HG03045 (cell line): Measurements from ENCODE around the gene ZNRF1.

ENCODE experiments used
- ATAC-seq: cut with Tn5 transposase; IDR thresholded peaks from one replicate; pipeline ENCODE4 v1.9.1; 2021; ENCODE audit warnings: mild to moderate bottlenecking, moderate library complexity; ENCODE audit not compliant: unreplicated experiment

Gene ZNRF1

DNA sequence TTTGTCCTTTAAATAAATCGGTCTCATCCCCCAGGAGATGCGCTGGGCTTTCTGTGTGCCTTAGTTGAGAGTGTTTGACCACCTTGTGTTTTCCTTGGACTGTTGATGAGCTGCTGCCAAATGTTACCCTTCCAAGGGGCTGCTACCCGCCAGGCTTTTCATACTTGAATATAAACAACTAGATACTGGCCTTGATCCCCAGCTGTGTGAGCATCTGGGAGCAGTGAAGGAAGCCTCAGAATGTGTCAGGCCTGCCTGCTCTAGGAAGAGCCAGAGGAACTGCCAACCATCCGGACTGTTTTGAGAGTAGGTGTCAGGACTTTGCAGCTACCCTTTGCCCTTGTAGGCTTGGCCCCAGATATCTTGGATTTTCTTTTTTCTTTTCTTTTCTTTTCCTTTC, 60.0 kb downstream of the ZNRF1 start:
- no peak for ATAC-seq

DNA sequence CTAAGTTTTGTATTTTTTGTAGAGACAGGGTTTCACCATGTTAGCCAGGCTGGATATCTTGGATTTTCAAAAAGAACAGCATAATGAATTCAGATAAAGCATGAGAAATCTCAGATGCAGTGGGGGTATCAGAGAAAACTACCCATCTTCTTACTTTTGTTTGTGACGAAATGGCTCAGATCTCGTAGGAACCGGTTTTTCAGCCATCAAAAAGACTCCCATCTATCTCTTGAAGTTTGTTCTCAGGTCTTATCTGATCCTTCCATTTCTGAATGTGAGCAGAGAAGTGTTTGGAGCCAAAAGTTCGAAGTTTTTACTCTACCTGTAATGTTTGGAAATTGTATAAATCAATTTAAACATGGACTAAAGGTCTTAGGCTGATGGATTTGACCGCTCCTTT, 60.6 kb downstream of the ZNRF1 start:
- no peak for ATAC-seq

DNA sequence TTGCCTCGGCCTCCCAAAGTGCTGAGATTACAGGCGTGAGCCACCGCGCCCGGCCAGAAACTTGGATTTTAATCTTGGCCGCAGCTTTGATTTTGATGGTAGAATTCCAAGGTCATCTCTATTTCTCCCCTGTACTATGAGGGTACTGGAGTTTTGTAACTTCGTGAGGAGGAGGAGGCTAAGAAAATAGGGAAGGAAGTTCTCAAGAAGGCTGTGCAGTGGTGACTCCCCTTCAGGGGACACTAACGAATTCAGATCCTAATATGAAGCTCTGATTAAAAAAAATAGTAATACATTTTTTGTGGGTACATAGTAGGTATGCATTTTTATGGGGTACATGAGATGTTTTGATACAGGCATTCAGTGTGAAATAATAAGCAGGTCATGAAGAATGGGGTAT, 61.9 kb downstream of the ZNRF1 start:
- no peak for ATAC-seq

DNA sequence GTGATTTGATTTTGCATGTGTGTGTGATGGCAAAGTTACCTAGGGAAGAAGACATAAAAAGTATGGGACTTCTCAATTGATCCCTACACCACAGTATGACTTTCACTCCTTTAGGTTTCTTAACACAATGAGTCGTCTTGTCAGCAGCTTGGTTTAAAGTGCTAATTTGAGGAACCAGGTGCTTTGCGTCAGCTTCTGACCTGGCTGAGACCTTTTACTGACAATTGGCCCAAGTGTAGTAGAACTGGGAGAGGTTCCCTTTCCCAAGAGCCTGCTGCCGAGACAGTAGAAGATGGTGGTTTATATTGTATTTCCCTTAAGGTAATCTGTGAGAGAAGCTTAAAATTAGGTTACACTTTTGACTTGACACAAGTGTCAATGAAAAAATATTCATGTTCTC, 62.8 kb downstream of the ZNRF1 start:
- no peak for ATAC-seq

DNA sequence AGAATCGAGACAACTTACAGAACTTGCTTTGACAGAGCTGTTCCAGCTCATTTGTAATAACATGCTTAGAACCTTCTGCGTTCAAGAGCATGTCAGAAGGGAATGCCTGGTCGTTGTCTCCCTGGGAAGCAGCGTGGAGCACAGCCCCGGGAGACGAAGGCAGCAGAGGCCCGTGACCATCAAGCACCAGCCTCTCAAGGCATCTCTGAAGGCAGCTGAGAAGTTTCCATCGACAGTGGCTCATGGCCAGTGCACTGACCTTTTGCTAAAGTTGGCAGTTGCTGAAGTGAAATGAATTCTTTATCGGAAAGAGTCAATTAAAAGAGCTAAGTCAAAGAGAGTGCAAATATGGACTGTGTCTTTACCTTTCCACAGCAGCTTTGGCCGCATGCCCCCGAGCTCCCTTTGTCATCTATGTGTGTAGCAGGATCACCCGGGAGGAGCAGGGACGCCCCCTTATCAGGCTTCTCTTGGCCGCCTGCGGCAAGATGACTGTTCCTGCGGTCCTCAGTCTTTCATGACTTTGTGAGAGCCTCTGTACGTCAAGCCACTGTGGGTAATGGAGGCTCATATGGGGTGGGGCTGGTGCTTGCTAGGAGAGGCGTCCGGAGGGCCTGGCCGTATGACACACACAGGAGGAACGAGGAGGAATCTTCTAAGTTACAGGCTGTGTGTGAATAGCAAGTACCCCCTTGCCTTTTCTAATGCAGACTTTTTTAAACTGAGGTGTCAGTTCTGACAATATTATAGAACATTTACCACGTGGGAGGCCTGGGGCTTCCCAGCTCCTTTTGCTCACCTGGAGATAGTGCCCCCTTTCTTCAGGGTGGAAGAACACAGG, 63.5 kb downstream of the ZNRF1 start:
- ATAC-seq, result no peak

DNA sequence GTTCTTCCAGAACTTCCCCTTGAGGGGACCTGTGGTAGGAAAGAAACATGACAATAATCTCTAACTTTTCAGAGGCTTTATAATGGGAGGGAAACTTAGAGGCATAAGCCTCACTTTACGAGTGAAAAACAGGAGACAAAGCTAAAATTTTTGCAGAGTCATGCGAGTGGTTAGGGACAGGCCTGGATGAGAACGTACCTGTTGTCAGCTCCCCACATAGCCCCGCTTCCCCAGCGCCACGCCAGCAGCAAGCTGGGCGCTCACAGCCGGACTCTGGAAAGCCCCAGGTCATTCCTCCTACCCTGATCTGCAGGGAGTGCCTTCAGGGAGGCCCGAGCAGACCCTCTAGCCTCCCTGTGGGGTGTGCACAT, 64.1 kb downstream of the ZNRF1 start:
- ATAC-seq, result no peak

DNA sequence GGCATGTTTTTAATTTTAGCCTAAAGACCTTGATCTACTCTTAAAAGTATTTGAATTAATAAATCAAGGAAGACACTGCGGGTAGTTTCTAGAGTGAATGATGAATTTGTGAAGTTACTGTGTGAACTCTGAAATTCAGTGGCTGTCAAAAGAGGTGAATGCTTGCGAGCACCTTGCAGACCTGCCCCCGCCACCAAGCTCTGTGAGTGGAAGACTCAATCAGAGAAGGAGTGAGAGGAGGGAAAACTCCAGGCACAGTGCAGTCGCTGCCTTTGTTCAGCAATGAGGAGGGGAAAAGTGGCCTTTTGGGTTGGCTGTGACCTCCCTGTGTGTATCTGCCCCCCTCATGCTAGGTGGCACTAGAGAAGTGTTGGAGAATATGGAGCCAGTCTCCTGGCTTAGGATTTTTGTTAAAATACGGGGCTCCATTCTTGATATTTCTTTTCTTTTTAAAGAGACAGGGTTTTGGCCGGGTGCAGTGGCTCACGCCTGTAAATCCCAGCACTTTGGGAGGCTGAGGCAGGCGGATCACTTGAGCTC, 64.8 kb downstream of the ZNRF1 start:
- ATAC-seq, result no peak

DNA sequence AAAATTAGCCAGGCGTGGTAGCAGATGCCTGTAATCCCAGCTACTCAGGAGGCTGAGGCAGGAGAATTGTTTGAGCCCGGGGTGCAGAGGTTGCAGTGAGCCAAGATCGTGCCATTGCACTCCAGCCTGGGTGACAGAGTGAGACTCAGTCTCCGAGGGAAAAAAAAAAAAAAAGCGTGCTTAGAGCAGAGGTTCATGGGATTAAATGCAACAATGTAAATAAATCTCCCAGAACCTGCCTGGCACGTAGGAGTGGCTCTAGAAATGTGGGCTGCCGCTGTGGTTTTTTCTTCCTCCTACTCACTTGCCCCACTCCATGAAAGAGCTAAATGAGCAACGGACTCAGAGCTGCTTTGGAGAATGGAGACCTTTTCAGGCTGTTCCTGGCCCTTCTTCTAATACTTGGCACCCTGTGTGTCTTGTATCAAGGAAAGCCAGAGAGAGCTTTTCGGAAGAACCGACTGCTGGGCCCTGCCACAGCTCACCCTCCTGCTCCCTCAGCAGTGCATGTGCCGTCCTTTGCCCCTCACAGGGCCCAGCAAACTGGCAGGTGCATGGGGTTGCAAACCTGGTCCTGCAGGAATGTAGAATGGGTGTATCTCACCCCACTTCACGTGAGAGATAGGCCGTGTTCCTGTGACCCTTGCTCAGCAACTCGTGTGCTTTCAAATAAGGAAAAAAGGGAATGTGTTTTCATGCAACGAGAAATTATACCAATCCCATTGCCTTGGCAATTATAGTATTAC, 65.8 kb downstream of the ZNRF1 start:
- ATAC-seq, result no peak

DNA sequence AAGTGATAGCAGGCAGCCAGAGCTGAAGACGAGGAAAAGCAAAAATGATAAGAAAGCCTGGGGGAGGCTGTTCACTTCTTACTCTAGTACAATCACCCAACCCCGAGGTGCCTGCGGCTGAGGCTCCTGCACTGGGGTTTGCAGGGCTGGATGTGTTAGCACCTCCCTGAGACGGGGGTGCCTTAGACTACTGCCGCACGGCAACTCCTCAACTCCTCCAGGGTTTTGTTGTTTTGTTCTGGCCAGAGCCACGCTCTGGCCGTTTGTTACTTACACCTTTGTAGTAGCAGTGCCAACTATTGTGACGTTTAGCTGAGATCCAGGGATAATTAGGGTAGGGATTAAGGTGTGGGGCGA, 66.3 kb downstream of the ZNRF1 start:
- ATAC-seq, result no peak

DNA sequence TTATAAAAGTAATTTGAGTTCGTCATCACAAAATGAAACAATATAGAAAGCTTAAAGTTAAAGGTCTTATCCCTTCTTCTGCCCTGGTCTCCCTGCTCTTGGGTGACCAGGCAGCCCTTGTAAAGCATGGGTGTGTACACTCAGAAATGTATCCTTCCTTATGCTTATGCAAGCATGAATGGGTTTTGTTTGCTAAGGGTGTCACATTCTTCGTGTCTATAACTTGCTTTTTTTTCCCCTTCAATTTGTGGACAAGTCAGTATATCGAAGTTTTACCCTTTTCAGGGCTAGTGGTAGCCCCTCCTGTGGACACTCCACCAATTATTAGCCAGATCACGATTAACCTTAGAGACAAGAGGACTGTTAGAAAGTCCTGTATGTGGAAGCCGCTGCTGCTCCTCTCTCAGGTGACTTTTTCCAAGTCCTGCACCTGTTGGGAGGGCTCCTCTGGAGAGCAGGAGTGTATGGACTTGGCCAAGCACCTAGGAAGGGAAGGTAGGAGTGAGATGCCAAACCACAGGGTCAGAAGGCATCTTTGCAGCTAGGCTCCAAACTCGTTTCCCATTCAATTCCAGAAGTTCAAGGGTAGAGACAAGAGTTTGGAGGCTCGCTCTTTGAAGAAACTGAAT, 66.8 kb downstream of the ZNRF1 start:
- no peak for ATAC-seq

DNA sequence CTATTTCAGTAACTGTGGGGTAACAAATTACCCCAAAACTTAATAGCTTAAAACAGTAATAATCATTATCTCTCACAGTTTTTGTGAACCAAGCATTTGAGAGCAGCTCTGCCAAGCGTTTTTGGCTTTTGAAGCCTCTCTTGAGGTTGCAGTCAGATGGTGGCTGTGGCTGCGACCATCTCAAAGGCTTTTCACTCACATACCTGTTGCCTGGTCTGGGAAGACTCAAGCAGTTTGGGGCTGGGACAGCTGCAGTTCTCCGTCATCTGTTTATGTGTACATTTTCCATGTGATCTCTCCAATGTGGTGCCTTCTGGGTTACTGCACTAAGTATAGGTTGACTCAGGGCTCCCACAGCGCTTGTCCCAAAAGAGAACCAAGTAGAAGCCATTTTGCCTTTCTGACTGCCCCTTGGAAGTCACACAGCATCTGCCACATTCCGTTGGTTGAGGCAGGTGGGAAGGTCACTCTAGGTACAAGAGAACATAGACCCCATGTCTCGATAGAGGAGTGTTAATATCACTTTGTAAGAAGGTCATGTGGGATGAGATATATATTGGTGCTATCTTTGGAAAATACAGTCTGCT, 68.1 kb downstream of the ZNRF1 start:
- no peak for ATAC-seq

DNA sequence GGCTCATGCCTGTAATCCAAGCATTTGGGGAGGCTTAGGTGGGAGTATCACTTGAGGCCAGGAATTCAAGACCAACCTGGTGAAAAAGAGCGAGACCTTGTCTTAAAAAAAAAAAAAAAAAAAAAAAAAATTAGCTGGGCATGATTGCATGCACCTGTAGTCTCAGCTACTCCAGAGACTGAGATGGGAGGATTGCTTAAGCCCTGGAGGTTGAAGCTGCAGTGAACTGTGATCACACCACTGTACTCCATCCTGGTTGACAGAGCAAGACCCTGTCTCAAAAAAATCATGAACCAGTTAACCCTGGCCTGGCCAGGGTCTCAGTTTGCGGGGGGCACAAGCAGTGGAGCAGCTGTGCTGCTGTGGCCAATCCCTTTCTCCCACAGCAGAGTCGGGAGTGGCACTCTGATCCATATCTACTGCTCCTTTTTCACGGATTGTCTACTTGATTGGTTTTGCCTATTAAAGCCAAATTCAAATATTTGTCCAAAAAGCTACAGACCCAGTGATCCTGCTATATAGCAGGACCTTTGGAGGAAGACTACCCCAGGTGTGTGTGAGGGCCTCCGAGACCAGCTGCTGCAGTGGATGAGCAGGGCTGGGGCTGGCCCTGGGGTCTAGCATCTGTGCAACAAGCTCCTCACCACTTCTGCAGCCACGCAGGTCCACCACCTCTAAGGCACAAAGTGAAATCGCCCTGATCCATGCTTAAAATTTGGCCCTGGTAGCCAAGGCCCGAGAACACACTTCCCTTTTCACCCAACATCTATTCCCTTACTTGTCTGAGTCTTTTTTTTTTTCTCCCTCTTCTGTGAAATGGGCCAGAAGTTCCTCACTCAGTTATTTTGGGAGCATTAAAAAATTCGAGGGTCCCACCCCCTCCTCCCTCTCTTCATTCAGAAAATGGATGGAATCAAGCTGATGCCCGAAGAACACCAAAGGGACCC, 69.5 kb downstream of the ZNRF1 start:
- ATAC-seq, result no peak

DNA sequence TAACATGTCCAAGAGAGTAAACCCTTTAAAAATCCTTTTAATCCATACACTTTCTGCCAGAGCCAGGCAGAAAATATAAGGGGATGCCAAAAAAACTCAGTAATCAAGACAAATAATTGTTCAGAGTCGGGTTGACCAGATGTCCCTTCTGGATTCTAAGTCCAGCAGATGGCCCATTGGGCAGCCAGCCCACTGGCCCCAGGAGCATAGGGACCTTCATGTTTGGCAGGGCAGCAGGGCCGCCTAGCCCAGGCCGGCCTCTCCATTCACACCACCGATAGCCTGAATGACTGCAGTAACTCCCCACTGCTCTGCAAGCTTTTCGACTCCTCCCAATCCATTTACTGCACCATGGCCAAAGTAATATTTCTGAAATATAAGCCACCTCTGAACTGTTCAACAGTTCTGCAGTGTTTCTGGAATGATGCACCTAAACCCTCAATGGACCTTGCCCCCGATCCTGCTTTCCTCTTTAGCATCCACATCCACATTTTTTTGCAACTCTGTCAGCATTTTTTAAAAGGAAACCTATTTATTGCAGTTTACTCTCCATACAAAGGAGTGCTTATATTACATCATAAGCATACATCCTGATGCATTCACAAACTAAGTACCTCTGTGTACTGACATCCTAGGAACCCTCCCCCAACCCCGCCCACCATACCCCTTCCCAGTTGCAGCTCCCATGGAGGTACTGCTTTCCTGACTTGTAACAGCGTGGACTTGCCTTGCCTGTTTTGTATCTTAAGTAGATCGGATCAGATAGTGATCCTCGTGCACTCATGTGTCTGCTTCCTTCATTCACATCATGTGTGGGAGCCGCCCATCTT, 71.4 kb downstream of the ZNRF1 start:
- no peak for ATAC-seq

DNA sequence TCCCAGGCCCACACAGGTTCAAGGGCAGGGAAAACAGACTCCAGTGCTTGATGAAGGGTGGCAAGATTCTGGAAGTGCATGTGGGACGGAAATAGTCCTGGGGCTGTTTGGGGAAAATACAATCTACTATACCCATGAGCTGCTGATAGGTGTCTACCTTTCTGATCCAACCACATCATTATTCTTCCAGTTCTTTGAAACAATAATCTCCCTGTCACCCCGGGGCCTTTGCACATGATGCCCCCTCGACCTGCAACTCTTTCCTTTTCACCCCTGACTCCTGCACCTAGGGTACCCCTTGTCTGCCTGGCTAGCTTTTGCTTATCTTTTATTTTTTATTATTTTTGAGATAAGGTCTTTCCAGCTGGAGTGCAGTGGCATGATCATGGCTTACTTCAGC, 72.8 kb downstream of the ZNRF1 start:
- ATAC-seq, result no peak

DNA sequence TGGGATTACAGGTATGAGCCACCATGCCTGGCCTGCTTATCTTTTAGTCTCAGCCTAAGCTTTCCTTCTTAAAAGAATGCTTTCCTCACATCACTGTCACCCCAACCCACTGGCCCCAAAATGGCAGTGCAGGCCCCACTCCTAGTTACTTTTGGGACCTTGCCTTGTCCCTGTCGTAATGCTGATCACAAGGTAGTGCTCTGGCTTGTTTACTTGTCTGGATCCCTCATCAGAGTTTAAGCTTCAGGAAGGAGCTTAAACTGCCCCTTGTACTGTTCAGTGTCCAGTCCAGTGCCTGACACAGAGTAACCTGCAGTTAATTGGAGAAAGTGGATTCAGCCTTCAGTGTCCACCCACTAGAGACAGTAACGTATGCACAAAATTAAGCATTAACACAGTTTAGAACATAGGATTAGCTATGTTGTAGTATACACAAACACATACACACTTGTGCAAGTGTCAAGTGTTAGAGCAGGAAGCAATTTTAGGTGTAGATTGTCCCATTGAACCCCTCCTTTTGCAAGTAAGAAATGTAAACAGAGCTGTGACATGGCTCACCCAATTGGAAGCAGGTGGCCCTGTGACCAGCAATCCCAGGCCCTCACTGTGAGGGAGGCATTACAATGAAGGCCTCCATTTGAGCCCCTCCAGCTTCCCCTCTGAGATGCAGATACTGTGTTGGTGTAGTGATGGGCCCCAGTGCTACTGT, 73.6 kb downstream of the ZNRF1 start:
- no peak for ATAC-seq

DNA sequence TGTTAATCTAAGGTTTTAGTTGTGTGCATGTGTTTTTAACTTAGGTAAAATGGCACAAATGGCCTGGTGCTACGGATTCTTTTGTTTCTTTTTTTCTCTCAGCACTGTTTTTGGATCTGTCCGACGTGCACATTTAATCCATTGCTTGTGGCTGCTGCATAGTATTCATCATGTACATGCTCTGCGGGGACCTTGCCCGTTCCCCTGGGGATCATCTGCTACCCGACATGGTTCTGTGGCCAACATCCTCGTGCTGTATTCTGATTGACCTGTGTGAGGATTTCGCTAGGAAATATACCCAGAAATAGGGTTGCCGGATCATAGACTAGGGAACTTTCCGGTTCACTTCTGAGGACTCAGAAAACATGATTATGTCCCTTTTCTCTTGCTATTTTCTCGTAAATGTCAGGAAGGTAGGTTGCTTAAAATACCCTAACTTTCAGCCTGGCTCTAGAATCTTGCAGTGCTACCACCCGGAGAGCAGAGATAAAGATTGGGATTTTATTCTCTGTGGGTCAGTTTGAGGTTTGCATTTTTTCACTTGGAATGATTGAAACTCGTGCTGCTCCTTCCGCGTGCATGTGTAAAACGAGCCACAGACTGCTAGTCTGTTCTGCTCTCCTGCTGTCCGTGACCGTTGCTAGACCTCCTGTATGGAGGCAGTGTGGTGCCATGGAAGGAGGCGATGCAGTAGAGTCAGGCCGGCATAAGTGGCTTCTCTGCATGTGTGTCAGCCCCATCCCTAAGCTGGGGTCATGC, 74.9 kb downstream of the ZNRF1 start:
- no peak for ATAC-seq

DNA sequence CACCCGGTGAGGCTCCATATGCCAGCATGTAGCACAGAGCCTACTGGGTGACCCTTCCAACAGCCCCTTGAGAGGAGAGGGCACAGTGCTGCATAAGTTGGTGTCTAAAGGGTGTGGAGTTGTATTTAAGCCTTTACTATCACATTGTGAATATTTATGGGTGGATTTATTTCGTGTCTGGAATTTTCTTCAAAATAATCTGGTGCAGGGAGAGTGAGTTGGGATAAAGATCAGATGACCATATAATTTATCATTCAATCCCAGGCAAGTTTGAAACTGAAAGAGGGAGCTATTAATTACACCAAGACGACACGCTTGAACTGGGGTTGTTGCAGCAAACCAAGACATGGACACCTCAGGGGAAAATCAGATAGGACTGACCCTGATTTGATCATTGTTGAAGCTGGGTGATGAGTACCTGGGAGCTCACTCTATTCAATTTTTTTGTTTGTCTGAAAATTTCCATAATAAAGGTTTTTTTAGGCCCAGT, 75.5 kb downstream of the ZNRF1 start:
- ATAC-seq, result no peak
